ENCODE data around the gene KHDRBS2. TPM values are rescaled to one million over a fixed set of nuclear protein-coding genes. Genes with fewer than 3 reads are reported as not detected.

Gene KHDRBS2
- total RNA-seq, 1 donor from 2014 or later, result 14.0 TPM

DNA sequence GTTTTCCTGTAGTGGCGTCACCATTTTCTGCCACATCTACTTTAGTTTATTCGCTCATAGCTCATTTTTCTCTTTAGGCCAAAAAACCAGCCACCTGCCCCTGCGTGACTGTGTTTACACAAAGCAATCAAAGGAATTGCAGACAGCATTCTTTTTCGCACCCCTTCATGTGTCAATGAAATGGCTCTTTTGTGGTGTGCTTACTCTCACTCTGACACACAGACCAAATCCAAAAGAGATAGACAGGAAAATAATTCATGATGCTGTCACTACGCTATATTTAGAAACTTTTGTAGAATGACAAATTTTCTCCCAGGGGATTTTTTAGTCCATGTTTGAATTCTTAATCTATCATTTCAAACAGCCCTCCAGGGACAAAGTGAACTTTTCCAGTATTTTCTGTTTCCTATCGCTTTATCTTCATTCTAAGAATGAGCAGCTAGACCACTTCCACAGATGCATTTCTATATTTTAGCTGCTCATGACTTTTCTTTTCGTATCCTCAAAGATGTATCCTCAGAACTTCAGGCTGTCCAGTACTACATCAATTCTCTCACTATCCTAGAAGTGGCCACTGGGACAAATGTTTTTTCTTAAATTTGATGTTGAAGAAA, 37.9 kb upstream of the KHDRBS2 start:
- Mint-ChIP-seq H3K4me1 (peaks cover 9% of the 10 kb centered on the region), H3K36me3 (no peaks in the 10 kb centered on the region), H3K27me3 (ENCODE audit: insufficient read depth, low read depth) (no peaks in the 10 kb centered on the region), H3K4me3 (no peak overlapping the region), H3K9me3 (no peaks in the 10 kb centered on the region), H3K27ac (no peak overlapping the region)
- Histone ChIP-seq H3K4me3 (no peak overlapping the region), H3K4me1 (peaks cover 6% of the 10 kb centered on the region), H3F3A (ENCODE audit: low read depth) (no peaks in the 10 kb centered on the region), H3K9ac (no peak overlapping the region), H3K27me3 (no peaks in the 10 kb centered on the region), H3K9me3 (ENCODE audit: low read depth) (no peaks in the 10 kb centered on the region), H3K79me2 (ENCODE audit: low read depth) (no peaks in the 10 kb centered on the region), H3K4me2 (no peak overlapping the region), H2AFZ (replicated peaks) (no peak overlapping the region), H3K36me3 (no peaks in the 10 kb centered on the region), H4K20me1 (ENCODE audit: low read depth) (no peaks in the 10 kb centered on the region), H3K27ac (no peak overlapping the region)
- DNase-seq (ENCODE audit: low spot score), result peak; percentile 15
- no peak for TF ChIP-seq EZH2phosphoT487 (IDR thresholded peaks at IDR 0.05)
- TF ChIP-seq, protein P1, sequence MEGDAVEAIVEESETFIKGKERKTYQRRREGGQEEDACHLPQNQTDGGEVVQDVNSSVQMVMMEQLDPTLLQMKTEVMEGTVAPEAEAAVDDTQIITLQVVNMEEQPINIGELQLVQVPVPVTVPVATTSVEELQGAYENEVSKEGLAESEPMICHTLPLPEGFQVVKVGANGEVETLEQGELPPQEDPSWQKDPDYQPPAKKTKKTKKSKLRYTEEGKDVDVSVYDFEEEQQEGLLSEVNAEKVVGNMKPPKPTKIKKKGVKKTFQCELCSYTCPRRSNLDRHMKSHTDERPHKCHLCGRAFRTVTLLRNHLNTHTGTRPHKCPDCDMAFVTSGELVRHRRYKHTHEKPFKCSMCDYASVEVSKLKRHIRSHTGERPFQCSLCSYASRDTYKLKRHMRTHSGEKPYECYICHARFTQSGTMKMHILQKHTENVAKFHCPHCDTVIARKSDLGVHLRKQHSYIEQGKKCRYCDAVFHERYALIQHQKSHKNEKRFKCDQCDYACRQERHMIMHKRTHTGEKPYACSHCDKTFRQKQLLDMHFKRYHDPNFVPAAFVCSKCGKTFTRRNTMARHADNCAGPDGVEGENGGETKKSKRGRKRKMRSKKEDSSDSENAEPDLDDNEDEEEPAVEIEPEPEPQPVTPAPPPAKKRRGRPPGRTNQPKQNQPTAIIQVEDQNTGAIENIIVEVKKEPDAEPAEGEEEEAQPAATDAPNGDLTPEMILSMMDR (IDR thresholded peaks at IDR 0.05), result no peak
- no peak for TF ChIP-seq EZH2 (IDR thresholded peaks at IDR 0.05)

DNA sequence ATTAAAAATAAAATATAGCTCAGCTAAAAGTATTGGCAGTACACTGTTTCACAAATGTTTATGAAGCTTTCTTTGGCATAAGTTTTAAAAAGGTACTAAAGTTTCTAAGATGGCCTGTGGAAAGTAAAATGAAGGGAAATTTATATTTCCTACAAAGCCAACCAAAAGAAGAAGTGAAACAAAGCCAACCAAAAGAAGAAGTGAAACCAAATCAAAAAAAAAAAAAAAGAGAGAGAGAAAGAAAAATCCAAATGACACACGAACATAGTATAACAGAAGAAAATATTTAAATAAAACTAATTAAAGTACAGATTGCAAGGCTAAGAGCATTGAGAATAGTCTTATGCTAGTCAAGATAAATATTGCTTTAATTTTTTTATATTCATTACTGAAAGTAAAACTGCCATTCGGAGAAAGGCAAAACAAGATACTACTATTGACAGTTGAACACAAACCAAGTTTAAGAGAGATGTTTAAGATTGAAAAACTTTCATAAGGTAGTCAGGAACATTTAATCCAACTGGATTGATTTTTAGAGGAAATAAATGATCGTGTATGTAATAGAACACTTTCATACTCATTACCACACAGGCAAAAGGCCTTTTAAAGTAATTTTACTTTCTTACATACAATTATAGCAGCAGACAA, 12.8 kb upstream of the KHDRBS2 start:
- H3K27ac ChIP-seq, result no peak overlapping the region
- no peak for TF ChIP-seq EZH2phosphoT487 (IDR thresholded peaks at IDR 0.05)
- TF ChIP-seq, protein P1 (IDR thresholded peaks at IDR 0.05), result no peak
- TF ChIP-seq EZH2 (IDR thresholded peaks at IDR 0.05), result no peak
- H3K4me3 ChIP-seq, result no peak overlapping the region
- H3K27ac Mint-ChIP-seq, result no peak overlapping the region
- H3K79me2 ChIP-seq (ENCODE audit: low read depth), result no peaks in the 10 kb centered on the region
- no peaks in the 10 kb centered on the region for H3K9me3 Mint-ChIP-seq
- H3K4me2 ChIP-seq, result no peak overlapping the region
- no peak overlapping the region for H3K4me3 Mint-ChIP-seq
- H3K36me3 ChIP-seq, result no peaks in the 10 kb centered on the region
- no peak overlapping the region for H3K9ac ChIP-seq
- no peaks in the 10 kb centered on the region for H3K9me3 ChIP-seq (ENCODE audit: low read depth)
- no peak for DNase-seq (ENCODE audit: low spot score)
- no peaks in the 10 kb centered on the region for H3K4me1 ChIP-seq
- no peaks in the 10 kb centered on the region for H3K27me3 Mint-ChIP-seq (ENCODE audit: insufficient read depth, low read depth)
- no peaks in the 10 kb centered on the region for H3K4me1 Mint-ChIP-seq
- H3K36me3 Mint-ChIP-seq, result no peaks in the 10 kb centered on the region
- no peaks in the 10 kb centered on the region for H4K20me1 ChIP-seq (ENCODE audit: low read depth)
- no peaks in the 10 kb centered on the region for H3K27me3 ChIP-seq
- no peaks in the 10 kb centered on the region for H3F3A ChIP-seq (ENCODE audit: low read depth)
- no peak overlapping the region for H2AFZ ChIP-seq (replicated peaks)

DNA sequence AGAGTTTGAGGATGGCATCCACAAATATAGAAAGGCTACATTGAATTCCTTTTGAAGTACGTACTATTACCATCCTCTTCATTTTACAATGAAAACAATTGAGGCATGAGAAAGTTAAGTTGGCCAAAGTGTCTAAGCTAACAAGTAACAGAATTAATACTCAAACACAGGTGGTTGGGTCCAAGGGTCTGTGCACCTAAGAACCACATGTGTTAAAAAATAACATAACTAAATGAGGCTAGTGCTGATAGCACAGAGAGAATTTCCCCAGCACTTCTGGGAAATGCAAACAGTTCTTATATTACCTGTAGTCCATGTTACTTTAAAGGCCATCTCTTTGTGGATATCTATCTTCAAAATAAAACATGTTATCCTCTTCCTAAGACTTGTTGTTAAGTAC, 10.5 kb upstream of the KHDRBS2 start:
- H3K27me3 ChIP-seq, result no peaks in the 10 kb centered on the region
- H3K79me2 ChIP-seq (ENCODE audit: low read depth), result no peaks in the 10 kb centered on the region
- no peaks in the 10 kb centered on the region for H4K20me1 ChIP-seq (ENCODE audit: low read depth)
- H3K9ac ChIP-seq, result no peak overlapping the region
- H3K4me3 ChIP-seq, result no peak overlapping the region
- no peaks in the 10 kb centered on the region for H3K9me3 Mint-ChIP-seq
- H3K27ac ChIP-seq, result no peak overlapping the region
- no peaks in the 10 kb centered on the region for H3F3A ChIP-seq (ENCODE audit: low read depth)
- no peaks in the 10 kb centered on the region for H3K4me1 ChIP-seq
- TF ChIP-seq EZH2phosphoT487 (IDR thresholded peaks at IDR 0.05) (no peak), EZH2 (IDR thresholded peaks at IDR 0.05) (no peak)
- TF ChIP-seq, protein P1 (IDR thresholded peaks at IDR 0.05), result no peak
- H3K9me3 ChIP-seq (ENCODE audit: low read depth), result no peaks in the 10 kb centered on the region
- H3K36me3 ChIP-seq, result no peaks in the 10 kb centered on the region
- H2AFZ ChIP-seq (replicated peaks), result no peak overlapping the region
- H3K36me3 Mint-ChIP-seq, result no peaks in the 10 kb centered on the region
- H3K27ac Mint-ChIP-seq, result no peak overlapping the region
- H3K4me1 Mint-ChIP-seq, result no peaks in the 10 kb centered on the region
- H3K4me3 Mint-ChIP-seq, result no peak overlapping the region
- H3K4me2 ChIP-seq, result no peak overlapping the region
- DNase-seq (ENCODE audit: low spot score), result no peak
- H3K27me3 Mint-ChIP-seq (ENCODE audit: insufficient read depth, low read depth), result no peaks in the 10 kb centered on the region

Measured in neural progenitor cell (in vitro differentiated cells).